H1 (cell line): ENCODE data around the gene AGBL4. TPM values are rescaled to one million over a fixed set of nuclear protein-coding genes. Genes with fewer than 3 reads are reported as not detected.

Experiments used
- CTCF ChIA-PET: fragments of 300-600 bp; sonication (Branson Sonifier 250); formaldehyde crosslinking; loops from one replicate; lab custom pipeline; 2021; ENCODE audit not compliant: partially characterized antibody; lab: Charles Lee
- POLR2A ChIA-PET: fragments of 300-600 bp; sonication (Branson Sonifier 250); formaldehyde crosslinking; loops from one replicate; lab custom pipeline; 2021; ENCODE audit warnings: inconsistent platforms; ENCODE audit not compliant: partially characterized antibody; lab: Charles Lee
- DNase-seq, 2 experiments: peaks; one replicate each; pipeline versions ENCODE4 v3.0.0 to v3.0.0-alpha.2; 2010 to 2022; ENCODE audit warnings: low spot score in 2 of 2, low read depth in 1 of 2, mixed read lengths in 1 of 2
- FAIRE-seq: peaks from 2 replicates; lab custom pipeline; 2011; peaks lifted over from hg19 to GRCh38; lab: Jason Lieb, UNC
- H2AFZ ChIP-seq: 2 replicates; pipeline ENCODE4 v1.8.1; 2012; ENCODE audit warnings: low read length, inconsistent platforms
- H2AK5ac ChIP-seq: 2 replicates; pipeline ENCODE4 v1.6.1; 2013; ENCODE audit warnings: low read depth, low read length
- H2BK120ac ChIP-seq: replicated peaks from 2 replicates; pipeline ENCODE3; 2013; ENCODE audit warnings: low read depth, low read length, inconsistent platforms
- H2BK12ac ChIP-seq: 2 replicates; pipeline ENCODE4 v1.6.1; 2013; ENCODE audit warnings: low read depth, low read length
- H2BK15ac ChIP-seq: 2 replicates; pipeline ENCODE4 v1.6.1; 2013; ENCODE audit warnings: low read length
- H2BK20ac ChIP-seq: 2 replicates; pipeline ENCODE4 v1.6.1; 2013; ENCODE audit warnings: low read length
- H2BK5ac ChIP-seq: 2 replicates; pipeline ENCODE4 v1.6.1; 2013; ENCODE audit warnings: low read depth, low read length
- H3K14ac ChIP-seq: 2 replicates; pipeline ENCODE4 v1.6.1; 2013; ENCODE audit warnings: inconsistent platforms; ENCODE audit not compliant: insufficient read length
- H3K18ac ChIP-seq: 2 replicates; pipeline ENCODE4 v1.6.1; 2013; ENCODE audit warnings: low read length; ENCODE audit errors: extremely low read depth
- H3K23ac ChIP-seq: 2 replicates; pipeline ENCODE4 v1.6.1; 2013; ENCODE audit warnings: inconsistent platforms; ENCODE audit not compliant: insufficient read length
- H3K23me2 ChIP-seq: 2 replicates; pipeline ENCODE4 v1.6.1; 2013; ENCODE audit warnings: low read depth, low read length
- H3K27ac ChIP-seq: 2 replicates; pipeline ENCODE4 v1.6.1; 2011; ENCODE audit warnings: low read depth, low read length, inconsistent platforms
- H3K27me3 ChIP-seq, 4 experiments: replicated peaks in 1 of 4; 1 replicate in 1 of 4; 2 replicates in 3 of 4; pipeline versions ENCODE4 v1.6.1 to v1.8.1; 2011 to 2013; ENCODE audit warnings: low read length in 3 of 4, mild to moderate bottlenecking in 3 of 4, inconsistent platforms in 2 of 4, mixed read lengths in 2 of 4, moderate library complexity in 1 of 4; ENCODE audit not compliant: control insufficient read depth in 3 of 4, insufficient read depth in 3 of 4; ENCODE audit errors: extremely low read depth in 1 of 4
- H3K36me3 ChIP-seq, 4 experiments: 2 replicates each; pipeline versions ENCODE4 v1.6.1 to v1.8.1; 2011 to 2013; ENCODE audit warnings: mild to moderate bottlenecking in 4 of 4, low read length in 3 of 4, moderate library complexity in 2 of 4, control low read depth in 1 of 4, inconsistent platforms in 1 of 4; ENCODE audit not compliant: insufficient read depth in 4 of 4, control insufficient read depth in 2 of 4
- H3K4ac ChIP-seq: replicated peaks from 2 replicates; pipeline ENCODE3; 2013; ENCODE audit warnings: low read length, low read depth, mixed read lengths, inconsistent platforms; ENCODE audit not compliant: insufficient read length
- H3K4me1 ChIP-seq, 4 experiments: replicated peaks in 1 of 4; 1 replicate in 1 of 4; 2 replicates in 3 of 4; pipeline versions ENCODE4 v1.6.1 to v1.8.1; 2011 to 2013; ENCODE audit warnings: low read length in 3 of 4, inconsistent platforms in 2 of 4, mixed read lengths in 1 of 4; ENCODE audit not compliant: insufficient read depth in 4 of 4, control insufficient read depth in 3 of 4
- H3K4me2 ChIP-seq, 2 experiments: 2 replicates each; pipeline versions ENCODE4 v1.6.1 to v1.8.1; 2011 to 2013; ENCODE audit warnings: low read depth in 2 of 2, low read length in 2 of 2, control low read depth in 1 of 2, inconsistent platforms in 1 of 2, mild to moderate bottlenecking in 1 of 2; ENCODE audit not compliant: insufficient read depth in 1 of 2
- H3K4me3 ChIP-seq, 4 experiments: fragments of 200-600, 300-600 bp in 1 of 4; sonication (generic), shearing (Covaris generic), sonication (Bioruptor Twin) in 1 of 4; 2 replicates each; pipeline versions ENCODE4 v1.5.1 to v1.8.1; 2011 to 2016; ENCODE audit warnings: low read length in 4 of 4, low read depth in 3 of 4, control low read depth in 2 of 4, inconsistent platforms in 2 of 4, mild to moderate bottlenecking in 2 of 4, mixed read lengths in 1 of 4, moderate library complexity in 1 of 4; ENCODE audit not compliant: insufficient read depth in 2 of 4; ENCODE audit errors: extremely low read depth in 1 of 4
- H3K56ac ChIP-seq: replicated peaks from 2 replicates; pipeline ENCODE3; 2013; ENCODE audit warnings: low read depth, mild to moderate bottlenecking, mixed read lengths, low read length, inconsistent platforms; ENCODE audit not compliant: insufficient read length
- H3K79me1 ChIP-seq: 2 replicates; pipeline ENCODE4 v1.6.1; 2013; ENCODE audit warnings: low read depth, low read length, control low read depth
- H3K79me2 ChIP-seq, 2 experiments: 2 replicates each; pipeline versions ENCODE4 v1.6.1 to v1.8.1; 2012 to 2013; ENCODE audit warnings: low read length in 2 of 2, mild to moderate bottlenecking in 2 of 2, inconsistent platforms in 1 of 2; ENCODE audit not compliant: insufficient read depth in 2 of 2, control insufficient read depth in 1 of 2
- H3K9ac ChIP-seq, 4 experiments: replicated peaks in 1 of 4; 1 replicate in 1 of 4; 2 replicates in 3 of 4; pipeline versions ENCODE4 v1.6.1 to v1.8.1; 2011 to 2013; ENCODE audit warnings: low read depth in 3 of 4, low read length in 3 of 4, control low read depth in 2 of 4, mild to moderate bottlenecking in 2 of 4, moderate library complexity in 2 of 4, inconsistent platforms in 1 of 4; ENCODE audit errors: extremely low read depth in 1 of 4
- H3K9me3 ChIP-seq, 2 experiments: 2 replicates each; pipeline versions ENCODE4 v1.6.1 to v1.8.1; 2012 to 2013; ENCODE audit warnings: mild to moderate bottlenecking in 2 of 2, moderate library complexity in 2 of 2, control low read depth in 1 of 2, inconsistent platforms in 1 of 2, low read depth in 1 of 2, low read length in 1 of 2, mixed read lengths in 1 of 2; ENCODE audit not compliant: insufficient read depth in 2 of 2
- H4K20me1 ChIP-seq, 2 experiments: replicated peaks in 1 of 2; 2 replicates each; pipeline versions ENCODE3 to v1.8.1; 2011 to 2013; ENCODE audit warnings: inconsistent platforms in 2 of 2, low read length in 2 of 2, mild to moderate bottlenecking in 1 of 2; ENCODE audit not compliant: insufficient read depth in 2 of 2, control insufficient read depth in 1 of 2
- H4K5ac ChIP-seq: 2 replicates; pipeline ENCODE4 v1.6.1; 2013; ENCODE audit warnings: low read length, low read depth, mixed read lengths, inconsistent platforms; ENCODE audit not compliant: insufficient read length
- H4K8ac ChIP-seq: 2 replicates; pipeline ENCODE4 v1.8.0; 2013; ENCODE audit warnings: mild to moderate bottlenecking, moderate library complexity, low read length, inconsistent platforms; ENCODE audit not compliant: insufficient read depth; ENCODE audit errors: extremely low read depth
- H4K91ac ChIP-seq: replicated peaks from 2 replicates; pipeline ENCODE3; 2013; ENCODE audit warnings: low read length, mixed read lengths, inconsistent platforms; ENCODE audit not compliant: insufficient read length
- ATF2 ChIP-seq: IDR thresholded peaks from 2 replicates; pipeline ENCODE4 v1.6.1; 2012; ENCODE audit warnings: low read length, inconsistent platforms
- EGR1 ChIP-seq: IDR thresholded peaks from 2 replicates; pipeline ENCODE4 v1.6.1; 2011; ENCODE audit warnings: low read depth, low read length, borderline replicate concordance
- GTF2F1 ChIP-seq: IDR thresholded peaks from 2 replicates; pipeline ENCODE4 v1.6.1; 2012; ENCODE audit warnings: low read depth, low read length, improper control_type of control experiment, borderline replicate concordance
- POLR2A ChIP-seq, 2 experiments: IDR thresholded peaks; 1 replicate in 1 of 2; 2 replicates in 1 of 2; pipeline ENCODE4 v1.6.1; 2011; ENCODE audit warnings: low read depth in 2 of 2, low read length in 2 of 2, mild to moderate bottlenecking in 2 of 2; ENCODE audit errors: control extremely low read depth in 1 of 2
- POU5F1 ChIP-seq: IDR thresholded peaks from 2 replicates; pipeline ENCODE4 v1.6.1; 2011; ENCODE audit warnings: low read depth, mild to moderate bottlenecking, low read length, moderate library complexity
- SIRT6 ChIP-seq: IDR thresholded peaks from one replicate; pipeline ENCODE4 v1.7.1; 2012; ENCODE audit warnings: low read length, inconsistent platforms
- WGBS, 2 experiments: shearing (Covaris generic) in 1 of 2; methylation state at CpG; one replicate each; pipeline versions ENCODE4 v1.1.6 to v1.1.7; 2013 to 2015; ENCODE audit warnings: low lambda C conversion rate in 2 of 2, mixed read lengths in 2 of 2, inconsistent platforms in 1 of 2, low coverage in 1 of 2, missing lambda C conversion rate in 1 of 2; ENCODE audit not compliant: insufficient replicate concordance in 2 of 2, insufficient coverage in 1 of 2, insufficient read length in 1 of 2; ENCODE audit errors: extremely low coverage in 1 of 2, missing lambda C conversion rate in 1 of 2; 5-methylcytosine and 5-hydroxymethylcytosine counted together
- polyA plus RNA-seq, 7 experiments: library from polyadenylated mRNA; depleted of rRNA in 3 of 7; stranded (reverse) in 5 of 7; unstranded in 2 of 7; fragments of >200 nt in 5 of 7; fragments of 200-250 nt in 2 of 7; gene quantifications; 1 replicate in 5 of 7; 2 replicates in 1 of 7; 4 replicates in 1 of 7; pipeline versions ENCODE4 v1.2.1 to v1.2.3, GENCODE V29; 2011 to 2013; ENCODE audit warnings: missing spikeins in 2 of 7, mixed read lengths in 2 of 7
- total RNA-seq: library from RNA; stranded (reverse); fragmentation: NEBNext Ultra II Directional; extraction: Animal tissue kit (Norgen Biotek cat#: 25700); gene quantifications from 2 replicates; pipeline ENCODE4 v1.2.1, GENCODE V29; 2021

AGBL4 gene
- total and polyA plus RNA-seq, 2 of the 8 experiments (the other 6 are each of a cell fraction or from before 2014, with no cell fraction given) = 0.41 to 0.45 TPM

GRCh38 chr1:49842596-49842995 is 181.2 kb downstream of the AGBL4 start:
- Histone ChIP-seq H3K18ac (no peak overlapping the region), H3K27me3 (no peaks in the 10 kb centered on the region), H2BK12ac (no peak overlapping the region), H3K4me2 (no peak overlapping the region), H3K56ac (no peak overlapping the region), H3K79me2 (no peaks in the 10 kb centered on the region), H3K4ac (no peak overlapping the region), H3K9me3 (peaks cover 63 to 84% of the 10 kb centered on the region in 2 experiments), H4K8ac (no peak overlapping the region), H3K27ac (no peak overlapping the region), H2BK20ac (no peak overlapping the region), H3K14ac (no peak overlapping the region), H2AK5ac (no peak overlapping the region), H2BK15ac (no peak overlapping the region), H3K23ac (no peak overlapping the region), H4K91ac (no peak overlapping the region), H3K4me3 (no peak overlapping the region), H2BK5ac (no peak overlapping the region), H3K79me1 (no peaks in the 10 kb centered on the region), H2BK120ac (no peak overlapping the region), H3K36me3 (peaks cover 0 to 3% (median 0%) of the 10 kb centered on the region in 4 experiments; a peak in 1 of 8 replicates), H2AFZ (no peak overlapping the region), H4K20me1 (no peaks in the 10 kb centered on the region), H3K23me2 (no peaks in the 10 kb centered on the region), H3K9ac (no peak overlapping the region), H4K5ac (no peak overlapping the region), H3K4me1 (no peaks in the 10 kb centered on the region)
- 94 to 100% methylated on average over 1 to 2 of the region's 2 CpGs for WGBS, 2 experiments
- DNase-seq = no peak
- ChIA-PET CTCF (no interaction called here), POLR2A (no interaction called here)
- FAIRE-seq = no peak
- TF ChIP-seq GTF2F1 = no peak
- TF ChIP-seq SIRT6 = no peak
- no peak for TF ChIP-seq POU5F1
- TF ChIP-seq POLR2A (IDR thresholded peaks at IDR 0.05; ENCODE audit: control extremely low read depth in 1 of 2, low read depth in 2 of 2, low read length in 2 of 2) = no peak
- TF ChIP-seq EGR1 = no peak
- TF ChIP-seq ATF2 = no peak
